Measurements from ENCODE around the gene ARHGEF28.

The ARHGEF28 gene

DNA sequence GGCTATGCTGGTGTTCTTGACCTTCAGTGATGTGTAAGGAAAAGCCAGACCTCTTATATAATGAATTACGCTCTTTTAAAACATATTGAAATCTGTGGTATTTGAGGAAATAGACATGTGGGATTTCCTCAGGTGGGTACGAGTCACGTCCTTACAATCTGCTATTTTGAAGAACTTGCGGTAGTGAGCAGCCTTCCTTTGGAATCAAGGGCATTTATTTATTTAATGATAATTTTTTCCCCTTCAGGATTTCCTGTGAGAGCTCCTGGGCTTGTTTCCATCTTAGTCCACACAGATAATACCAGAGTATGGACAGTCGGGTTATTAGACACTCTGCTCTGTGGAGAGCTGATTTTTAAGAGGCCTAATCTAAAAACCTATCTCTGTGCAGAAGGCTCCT is 167.9 kb downstream of the ARHGEF28 start:
- no peaks in the 10 kb centered on the region for H3K36me3 ChIP-seq (ENCODE audit: control insufficient read depth, low read length)
- no peak overlapping the region for H3K4me2 ChIP-seq (ENCODE audit: low read length)
- no peak for TF ChIP-seq EZH2phosphoT487 (IDR thresholded peaks at IDR 0.05; ENCODE audit: borderline replicate concordance, low read length)
- TF ChIP-seq, protein P1, sequence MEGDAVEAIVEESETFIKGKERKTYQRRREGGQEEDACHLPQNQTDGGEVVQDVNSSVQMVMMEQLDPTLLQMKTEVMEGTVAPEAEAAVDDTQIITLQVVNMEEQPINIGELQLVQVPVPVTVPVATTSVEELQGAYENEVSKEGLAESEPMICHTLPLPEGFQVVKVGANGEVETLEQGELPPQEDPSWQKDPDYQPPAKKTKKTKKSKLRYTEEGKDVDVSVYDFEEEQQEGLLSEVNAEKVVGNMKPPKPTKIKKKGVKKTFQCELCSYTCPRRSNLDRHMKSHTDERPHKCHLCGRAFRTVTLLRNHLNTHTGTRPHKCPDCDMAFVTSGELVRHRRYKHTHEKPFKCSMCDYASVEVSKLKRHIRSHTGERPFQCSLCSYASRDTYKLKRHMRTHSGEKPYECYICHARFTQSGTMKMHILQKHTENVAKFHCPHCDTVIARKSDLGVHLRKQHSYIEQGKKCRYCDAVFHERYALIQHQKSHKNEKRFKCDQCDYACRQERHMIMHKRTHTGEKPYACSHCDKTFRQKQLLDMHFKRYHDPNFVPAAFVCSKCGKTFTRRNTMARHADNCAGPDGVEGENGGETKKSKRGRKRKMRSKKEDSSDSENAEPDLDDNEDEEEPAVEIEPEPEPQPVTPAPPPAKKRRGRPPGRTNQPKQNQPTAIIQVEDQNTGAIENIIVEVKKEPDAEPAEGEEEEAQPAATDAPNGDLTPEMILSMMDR (IDR thresholded peaks at IDR 0.05; ENCODE audit: low read depth, low read length, poor library complexity, severe bottlenecking): no peak
- no peak overlapping the region for H3K27ac ChIP-seq (ENCODE audit: low read depth, low read length)
- 0 out of 2 replicates have a peak, but pooled peaks cover 11% of the 10 kb centered on the region for H3K27me3 ChIP-seq (ENCODE audit: control insufficient read depth, low read length)
- H3K4me1 ChIP-seq (ENCODE audit: control insufficient read depth, low read length): no peaks in the 10 kb centered on the region
- no peaks in the 10 kb centered on the region for H3F3A ChIP-seq (ENCODE audit: control insufficient read depth, insufficient read depth)
- H3K79me2 ChIP-seq (ENCODE audit: control insufficient read depth, low read length): no peaks in the 10 kb centered on the region
- no peaks in the 10 kb centered on the region for H3K9me3 ChIP-seq (ENCODE audit: control insufficient read depth, insufficient read depth, low read length)
- H4K20me1 ChIP-seq (ENCODE audit: control insufficient read depth, insufficient read depth, low read depth, low read length): no peaks in the 10 kb centered on the region
- no peaks in the 10 kb centered on the region for H3K9me2 ChIP-seq (replicated peaks; ENCODE audit: control insufficient read depth, low read length)
- H3K4me3 ChIP-seq (ENCODE audit: low read length): no peak overlapping the region

DNA sequence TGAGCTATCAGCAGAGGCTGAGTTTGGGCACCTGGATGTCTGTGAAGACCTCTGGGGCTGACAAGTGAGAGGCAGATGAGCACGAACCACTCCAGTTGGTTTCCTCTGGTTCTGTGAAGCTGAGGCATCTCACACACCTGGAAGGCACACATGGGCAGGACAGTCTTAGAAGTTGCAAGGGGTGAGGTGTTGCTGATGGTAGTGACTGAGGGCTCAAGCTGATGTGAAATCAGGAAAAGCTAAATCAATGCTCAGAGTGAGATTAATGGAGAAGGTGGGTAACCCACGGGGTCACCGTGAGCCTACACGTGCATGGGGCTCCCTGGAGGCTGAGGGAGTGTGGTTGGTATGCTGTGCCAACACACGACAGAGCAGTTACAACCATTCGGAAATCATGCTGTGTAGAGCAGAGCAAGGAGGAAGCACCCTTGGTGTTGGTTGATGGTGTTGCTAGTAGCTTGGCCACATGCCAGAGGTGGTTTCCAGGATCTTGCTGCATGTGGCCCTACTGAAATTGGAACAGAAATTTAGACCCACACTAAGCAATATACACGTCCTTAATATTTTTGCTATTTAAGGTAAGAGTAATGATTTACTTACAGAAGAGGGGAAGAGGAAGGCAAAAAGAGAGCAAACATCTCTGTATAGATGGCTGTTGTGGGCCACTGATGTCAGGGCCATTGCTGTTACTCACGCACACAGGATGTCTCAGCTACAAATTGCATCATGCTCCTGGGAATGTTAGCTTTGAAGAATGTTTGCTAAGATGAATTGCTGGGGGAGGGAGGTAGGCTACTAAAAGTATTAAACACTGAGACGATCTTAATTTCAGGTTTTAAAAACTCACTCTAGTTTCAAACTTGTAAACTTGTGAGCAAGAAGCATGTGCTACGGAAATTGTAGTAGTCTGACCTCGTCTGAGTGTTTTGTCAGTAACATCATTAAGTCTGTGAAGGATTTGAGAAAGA is 170.5 kb downstream of the ARHGEF28 start:
- H4K20me1 ChIP-seq (ENCODE audit: control insufficient read depth, insufficient read depth, low read depth, low read length): no peaks in the 10 kb centered on the region
- H3F3A ChIP-seq (ENCODE audit: control insufficient read depth, insufficient read depth): no peaks in the 10 kb centered on the region
- H3K4me2 ChIP-seq (ENCODE audit: low read length): no peak overlapping the region
- no peak for TF ChIP-seq EZH2phosphoT487 (IDR thresholded peaks at IDR 0.05; ENCODE audit: borderline replicate concordance, low read length)
- TF ChIP-seq, protein P1 (IDR thresholded peaks at IDR 0.05; ENCODE audit: low read depth, low read length, poor library complexity, severe bottlenecking): no peak
- H3K27me3 ChIP-seq (ENCODE audit: control insufficient read depth, low read length): 0 out of 2 replicates have a peak, but pooled peaks cover 7% of the 10 kb centered on the region
- no peak overlapping the region for H3K27ac ChIP-seq (ENCODE audit: low read depth, low read length)
- H3K36me3 ChIP-seq (ENCODE audit: control insufficient read depth, low read length): no peaks in the 10 kb centered on the region
- no peaks in the 10 kb centered on the region for H3K9me2 ChIP-seq (replicated peaks; ENCODE audit: control insufficient read depth, low read length)
- H3K9me3 ChIP-seq (ENCODE audit: control insufficient read depth, insufficient read depth, low read length): no peaks in the 10 kb centered on the region
- no peaks in the 10 kb centered on the region for H3K4me1 ChIP-seq (ENCODE audit: control insufficient read depth, low read length)
- H3K79me2 ChIP-seq (ENCODE audit: control insufficient read depth, low read length): no peaks in the 10 kb centered on the region
- no peak overlapping the region for H3K4me3 ChIP-seq (ENCODE audit: low read length)

DNA sequence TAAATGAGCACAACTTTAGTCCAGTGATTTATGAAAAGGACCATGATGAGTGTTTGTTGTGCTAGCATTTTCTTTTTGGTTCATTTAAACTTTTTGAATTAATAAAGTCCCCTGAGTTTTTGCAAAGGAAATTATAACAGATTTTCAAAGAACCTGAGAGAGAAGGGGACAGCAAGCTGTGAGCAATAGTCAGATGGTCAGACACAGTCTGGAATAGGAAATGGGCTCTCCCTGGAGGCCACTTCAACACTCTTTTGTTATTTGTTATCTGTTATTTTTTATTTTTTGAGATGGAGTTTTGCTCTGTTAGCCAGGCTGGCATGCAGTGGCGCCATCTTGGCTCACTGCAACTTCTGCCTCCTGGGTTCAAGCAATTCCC is 171.1 kb downstream of the ARHGEF28 start:
- Histone ChIP-seq H3K4me3 (ENCODE audit: low read length) (no peak overlapping the region), H3K9me2 (replicated peaks; ENCODE audit: control insufficient read depth, low read length) (no peaks in the 10 kb centered on the region), H3K36me3 (ENCODE audit: control insufficient read depth, low read length) (no peaks in the 10 kb centered on the region), H3K27ac (ENCODE audit: low read depth, low read length) (no peak overlapping the region), H3K4me1 (ENCODE audit: control insufficient read depth, low read length) (no peaks in the 10 kb centered on the region), H3K79me2 (ENCODE audit: control insufficient read depth, low read length) (no peaks in the 10 kb centered on the region), H4K20me1 (ENCODE audit: control insufficient read depth, insufficient read depth, low read depth, low read length) (no peaks in the 10 kb centered on the region), H3K4me2 (ENCODE audit: low read length) (no peak overlapping the region), H3K27me3 (ENCODE audit: control insufficient read depth, low read length) (0 out of 2 replicates have a peak, but pooled peaks cover 7% of the 10 kb centered on the region), H3K9me3 (ENCODE audit: control insufficient read depth, insufficient read depth, low read length) (no peaks in the 10 kb centered on the region), H3F3A (ENCODE audit: control insufficient read depth, insufficient read depth) (no peaks in the 10 kb centered on the region)
- TF ChIP-seq, protein P1 (IDR thresholded peaks at IDR 0.05; ENCODE audit: low read depth, low read length, poor library complexity, severe bottlenecking): no peak
- no peak for TF ChIP-seq EZH2phosphoT487 (IDR thresholded peaks at IDR 0.05; ENCODE audit: borderline replicate concordance, low read length)

Measured in DOHH2 (cell line).